Endothelial cell of hepatic sinusoid (primary cell): Measurements from ENCODE around the gene NOS1.
"Not testable (repeated sequence)": the region's sequence is repeated elsewhere in the genome, so short reads cannot be mapped to it uniquely, and the experiment has no call there.

ENCODE experiments used
- in situ Hi-C: cut with HindIII; loops from 2 replicates; pipeline ENCODE4 v1.10.0; 2017; ENCODE audit warnings: low sequenced_read_pairs

NOS1 gene

GRCh38 chr12:117188121-117188665 is 173.2 kb downstream of the NOS1 start:
- in situ Hi-C loops, result no loop called here

GRCh38 chr12:117187421-117187820 is 174.0 kb downstream of the NOS1 start:
- in situ Hi-C loops, result no loop called here

- in situ Hi-C loops, result no loop called here
These were observed 178.6 kb downstream of the NOS1 start for GRCh38 chr12:117182866-117183265.

GRCh38 chr12:117181468-117181843 is 180.0 kb downstream of the NOS1 start:
- in situ Hi-C loops, result not testable (repeated sequence)

- in situ Hi-C loops, result no loop called here
These were observed 180.5 kb downstream of the NOS1 start for GRCh38 chr12:117180758-117181467.

- in situ Hi-C loops, result no loop called here
These were observed 182.7 kb downstream of the NOS1 start for GRCh38 chr12:117178745-117179144.

- in situ Hi-C loops, result no loop called here
These were observed 183.1 kb downstream of the NOS1 start for GRCh38 chr12:117178301-117178700.

GRCh38 chr12:117172168-117172567 is 189.3 kb downstream of the NOS1 start:
- in situ Hi-C loops, result no loop called here

GRCh38 chr12:117171499-117172162 is 189.8 kb downstream of the NOS1 start:
- in situ Hi-C loops, result no loop called here

- in situ Hi-C loops, result no loop called here
These were observed 191.9 kb downstream of the NOS1 start for GRCh38 chr12:117169548-117169947.

GRCh38 chr12:117168976-117169375 is 192.4 kb downstream of the NOS1 start:
- in situ Hi-C loops, result no loop called here

GRCh38 chr12:117167769-117168168 is 193.7 kb downstream of the NOS1 start:
- in situ Hi-C loops, result no loop called here

GRCh38 chr12:117166107-117166506 is 195.3 kb downstream of the NOS1 start:
- in situ Hi-C loops, result no loop called here

GRCh38 chr12:117165342-117165741 is 196.1 kb downstream of the NOS1 start:
- in situ Hi-C loops, result no loop called here

GRCh38 chr12:117162633-117163032 is 198.8 kb downstream of the NOS1 start:
- in situ Hi-C loops, result no loop called here

- in situ Hi-C loops, result no loop called here
These were observed 199.3 kb downstream of the NOS1 start for GRCh38 chr12:117162167-117162539.

GRCh38 chr12:117161460-117162166 is 199.8 kb downstream of the NOS1 start:
- in situ Hi-C loops, result no loop called here

GRCh38 chr12:117159674-117160073 is 201.8 kb downstream of the NOS1 start:
- in situ Hi-C loops, result no loop called here

- in situ Hi-C loops, result no loop called here
These were observed 202.4 kb downstream of the NOS1 start for GRCh38 chr12:117158911-117159553.
